HG02870 (cell line): Measurements from ENCODE around the gene CES3.
"Not testable (repeated sequence)": the region's sequence is repeated elsewhere in the genome, so short reads cannot be mapped to it uniquely, and the experiment has no call there.

Source experiments
- ATAC-seq: cut with Tn5 transposase; IDR thresholded peaks from one replicate; pipeline ENCODE4 v1.9.1; 2021; ENCODE audit warnings: mild to moderate bottlenecking, moderate library complexity; ENCODE audit not compliant: unreplicated experiment

Gene CES3

GRCh38 chr16:66944971-66945370 is 16.1 kb upstream of the CES3 start:
- not testable (repeated sequence) for ATAC-seq

- no peak for ATAC-seq
Observed at GRCh38 chr16:66945939-66946338, 15.1 kb upstream of the CES3 start.

GRCh38 chr16:66946541-66946940 is 14.5 kb upstream of the CES3 start:
- ATAC-seq: no peak

- no peak for ATAC-seq
Observed at GRCh38 chr16:66946974-66947301, 14.1 kb upstream of the CES3 start.

- ATAC-seq: peak; percentile 64
Observed at GRCh38 chr16:66947302-66948065, 13.6 kb upstream of the CES3 start.

GRCh38 chr16:66948134-66948836 is 12.8 kb upstream of the CES3 start:
- no peak for ATAC-seq

GRCh38 chr16:66948837-66949225 is 12.2 kb upstream of the CES3 start:
- no peak for ATAC-seq

GRCh38 chr16:66949472-66949871 is 11.6 kb upstream of the CES3 start:
- ATAC-seq: no peak

- no peak for ATAC-seq
Observed at GRCh38 chr16:66950437-66950836, 10.6 kb upstream of the CES3 start.

GRCh38 chr16:66950971-66951790 is 9.9 kb upstream of the CES3 start:
- ATAC-seq: no peak

- ATAC-seq: no peak
Observed at GRCh38 chr16:66952430-66953110, 8.5 kb upstream of the CES3 start.

- ATAC-seq: no peak
Observed at GRCh38 chr16:66953462-66954096, 7.5 kb upstream of the CES3 start.

GRCh38 chr16:66954097-66954659 is 6.9 kb upstream of the CES3 start:
- no peak for ATAC-seq

GRCh38 chr16:66955363-66956153 is 5.5 kb upstream of the CES3 start:
- ATAC-seq: not testable (repeated sequence)

GRCh38 chr16:66956154-66956457 is 5.0 kb upstream of the CES3 start:
- ATAC-seq: not testable (repeated sequence)

GRCh38 chr16:66958857-66959703 is 2.0 kb upstream of the CES3 start:
- ATAC-seq: no peak

- ATAC-seq: no peak
Observed at GRCh38 chr16:66959704-66960161, 1.3 kb upstream of the CES3 start.

GRCh38 chr16:66960270-66960669 is 796 bp upstream of the CES3 start:
- ATAC-seq: no peak

GRCh38 chr16:66961914-66962313 is 848 bp downstream of the CES3 start:
- no peak for ATAC-seq
